ENCODE data around the gene MPPED1.

Gene MPPED1

GRCh38 chr22:43411869-43412807, at the start of gene MPPED1:
Gene MPPED1, plus strand, starts transcription at chr22:43412014. Its CDS starts 12,972 bp downstream, at chr22:43424986.
- no peak for DNase-seq (ENCODE audit: low read depth)

- no peak for DNase-seq (ENCODE audit: low read depth)
These were observed 48.3 kb upstream of the MPPED1 start for GRCh38 chr22:43363315-43364168.

- DNase-seq (ENCODE audit: low read depth) = no peak
These were observed 47.7 kb upstream of the MPPED1 start for GRCh38 chr22:43364169-43364435.

- DNase-seq (ENCODE audit: low read depth) = no peak
These were observed 45.9 kb upstream of the MPPED1 start for GRCh38 chr22:43365715-43366440.

GRCh38 chr22:43370036-43370435, 41.8 kb upstream of the MPPED1 start:
- DNase-seq (ENCODE audit: low read depth) = no peak

GRCh38 chr22:43375951-43376455, 35.8 kb upstream of the MPPED1 start:
- no peak for DNase-seq (ENCODE audit: low read depth)

GRCh38 chr22:43376765-43377547, 34.9 kb upstream of the MPPED1 start:
- no peak for DNase-seq (ENCODE audit: low read depth)

GRCh38 chr22:43377548-43377895, 34.3 kb upstream of the MPPED1 start:
- DNase-seq (ENCODE audit: low read depth) = no peak

GRCh38 chr22:43377896-43378704, 33.7 kb upstream of the MPPED1 start:
- DNase-seq (ENCODE audit: low read depth) = no peak

- DNase-seq (ENCODE audit: low read depth) = no peak
These were observed 30.1 kb upstream of the MPPED1 start for GRCh38 chr22:43381693-43382092.

- DNase-seq (ENCODE audit: low read depth) = no peak
These were observed 27.0 kb upstream of the MPPED1 start for GRCh38 chr22:43384863-43385262.

- DNase-seq (ENCODE audit: low read depth) = peak; percentile 48
These were observed 25.8 kb upstream of the MPPED1 start for GRCh38 chr22:43385770-43386641.

GRCh38 chr22:43387815-43388214, 24.0 kb upstream of the MPPED1 start:
- DNase-seq (ENCODE audit: low read depth) = no peak

GRCh38 chr22:43388420-43388851, 23.4 kb upstream of the MPPED1 start:
- peak; percentile 41 for DNase-seq (ENCODE audit: low read depth)

GRCh38 chr22:43389227-43389836, 22.5 kb upstream of the MPPED1 start:
- no peak for DNase-seq (ENCODE audit: low read depth)

GRCh38 chr22:43390166-43390565, 21.6 kb upstream of the MPPED1 start:
- no peak for DNase-seq (ENCODE audit: low read depth)

- no peak for DNase-seq (ENCODE audit: low read depth)
These were observed 20.9 kb upstream of the MPPED1 start for GRCh38 chr22:43390872-43391271.

- DNase-seq (ENCODE audit: low read depth) = no peak
These were observed 20.5 kb upstream of the MPPED1 start for GRCh38 chr22:43391306-43391705.

- DNase-seq (ENCODE audit: low read depth) = no peak
These were observed 19.3 kb upstream of the MPPED1 start for GRCh38 chr22:43392385-43392989.
